Panc1 (cell line): ENCODE data around the gene DENND10. TPM values are rescaled to one million over a fixed set of nuclear protein-coding genes. Genes with fewer than 3 reads are reported as not detected.

ENCODE experiments used
- ATAC-seq: fragments of 200-7000 bp; cut with Tn5 transposase; 2 replicates; pipeline ENCODE4 v1.9.1; 2020; ENCODE audit warnings: mild to moderate bottlenecking, moderate library complexity
- BruUV-seq: library from RNA; stranded (reverse); fragments of 400-500 nt; replicated peaks from 2 replicates; lab custom pipeline; 2021; lab: Mats Ljungman, UMichigan
- CTCF ChIA-PET: fragments of 300-600 bp; sonication (Branson Sonifier 250); formaldehyde crosslinking; loops from one replicate; lab custom pipeline; 2022; ENCODE audit warnings: antibody characterized with exemption; lab: Charles Lee
- POLR2A ChIA-PET: fragments of 300-600 bp; sonication (Branson Sonifier 250); formaldehyde crosslinking; loops from one replicate; lab custom pipeline; 2022; ENCODE audit warnings: antibody characterized with exemption; lab: Charles Lee
- DNase-seq: peaks from one replicate; pipeline ENCODE4 v3.0.0-alpha.2; 2010; ENCODE audit warnings: low read depth, low spot score
- H3K27ac ChIP-seq: 2 replicates; pipeline ENCODE4 v1.5.1; 2011; ENCODE audit warnings: mild to moderate bottlenecking, low read length, inconsistent platforms
- H3K27me3 ChIP-seq: fragments of 200-500 bp; sonication (Bioruptor generic); 2 replicates; pipeline ENCODE4 v1.6.0; 2014; ENCODE audit warnings: low read length, inconsistent platforms; ENCODE audit not compliant: control insufficient read depth, insufficient read depth
- H3K36me3 ChIP-seq: fragments of 200-500 bp; sonication (Bioruptor generic); 2 replicates; pipeline ENCODE4 v1.5.1; 2014; ENCODE audit warnings: inconsistent platforms, mild to moderate bottlenecking, low read length, moderate library complexity; ENCODE audit not compliant: control insufficient read depth, insufficient read depth
- H3K4me1 ChIP-seq: 2 replicates; pipeline ENCODE4 v1.5.1; 2011; ENCODE audit warnings: inconsistent platforms, mild to moderate bottlenecking, low read length, moderate library complexity; ENCODE audit not compliant: control insufficient read depth, insufficient read depth
- H3K4me3 ChIP-seq, 2 experiments: 2 replicates each; pipeline ENCODE4 v1.5.1; 2011 to 2012; ENCODE audit warnings: low read depth in 2 of 2, low read length in 2 of 2, mild to moderate bottlenecking in 2 of 2, inconsistent platforms in 1 of 2, moderate library complexity in 1 of 2
- H3K9me3 ChIP-seq: fragments of 200-500 bp; sonication (Bioruptor generic); 2 replicates; pipeline ENCODE4 v1.5.1; 2014; ENCODE audit warnings: low read depth, mild to moderate bottlenecking, inconsistent platforms, low read length, moderate library complexity; ENCODE audit not compliant: control insufficient read depth, insufficient read depth
- POLR2AphosphoS5 ChIP-seq: IDR thresholded peaks from 2 replicates; pipeline ENCODE4 v1.6.1; 2012; ENCODE audit warnings: mild to moderate bottlenecking, low read depth, low read length, moderate library complexity
- SIN3A ChIP-seq: IDR thresholded peaks from 2 replicates; pipeline ENCODE4 v1.6.1; 2012; ENCODE audit warnings: low read depth, mild to moderate bottlenecking, low read length, moderate library complexity, borderline replicate concordance; ENCODE audit not compliant: insufficient read depth
- TCF7L2 ChIP-seq: IDR thresholded peaks from 2 replicates; pipeline ENCODE4 v1.6.1; 2011; ENCODE audit warnings: mild to moderate bottlenecking, low read depth, low read length, inconsistent platforms
- in situ Hi-C: cut with HindIII; loops from 2 replicates; pipeline ENCODE4 v1.10.0; 2016; ENCODE audit warnings: low sequenced_read_pairs, low pct_unique_long_range_greater_than_20kb
- intact Hi-C: fragments of 100-400 bp; cut with micrococcal nuclease; formaldehyde crosslinking; loops from one replicate; pipeline ENCODE4 v1.10.0; 2022; ENCODE audit not compliant: unreplicated experiment
- total RNA-seq: library from RNA; stranded (reverse); gene quantifications from one replicate; pipeline ENCODE4 v1.2.1, GENCODE V29; 2021; ENCODE audit not compliant: unreplicated experiment
- TF ChIP-seq, protein P1 (sequence below): fragments of 450-650 bp; IDR thresholded peaks from 2 replicates; pipeline ENCODE4 v1.5.1; 2017; ENCODE audit warnings: mild to moderate bottlenecking
- TF ChIP-seq, protein P2 (sequence below), 2 experiments: IDR thresholded peaks; 2 replicates each; pipeline ENCODE4 v1.6.1; 2011 to 2012; ENCODE audit warnings: low read depth in 2 of 2, control low read depth in 1 of 2, low read length in 1 of 2, mild to moderate bottlenecking in 1 of 2, moderate library complexity in 1 of 2; ENCODE audit not compliant: insufficient read depth in 1 of 2

Gene DENND10
- total RNA-seq, 1 experiment from 2014 or later: 72.8 TPM

DNA sequence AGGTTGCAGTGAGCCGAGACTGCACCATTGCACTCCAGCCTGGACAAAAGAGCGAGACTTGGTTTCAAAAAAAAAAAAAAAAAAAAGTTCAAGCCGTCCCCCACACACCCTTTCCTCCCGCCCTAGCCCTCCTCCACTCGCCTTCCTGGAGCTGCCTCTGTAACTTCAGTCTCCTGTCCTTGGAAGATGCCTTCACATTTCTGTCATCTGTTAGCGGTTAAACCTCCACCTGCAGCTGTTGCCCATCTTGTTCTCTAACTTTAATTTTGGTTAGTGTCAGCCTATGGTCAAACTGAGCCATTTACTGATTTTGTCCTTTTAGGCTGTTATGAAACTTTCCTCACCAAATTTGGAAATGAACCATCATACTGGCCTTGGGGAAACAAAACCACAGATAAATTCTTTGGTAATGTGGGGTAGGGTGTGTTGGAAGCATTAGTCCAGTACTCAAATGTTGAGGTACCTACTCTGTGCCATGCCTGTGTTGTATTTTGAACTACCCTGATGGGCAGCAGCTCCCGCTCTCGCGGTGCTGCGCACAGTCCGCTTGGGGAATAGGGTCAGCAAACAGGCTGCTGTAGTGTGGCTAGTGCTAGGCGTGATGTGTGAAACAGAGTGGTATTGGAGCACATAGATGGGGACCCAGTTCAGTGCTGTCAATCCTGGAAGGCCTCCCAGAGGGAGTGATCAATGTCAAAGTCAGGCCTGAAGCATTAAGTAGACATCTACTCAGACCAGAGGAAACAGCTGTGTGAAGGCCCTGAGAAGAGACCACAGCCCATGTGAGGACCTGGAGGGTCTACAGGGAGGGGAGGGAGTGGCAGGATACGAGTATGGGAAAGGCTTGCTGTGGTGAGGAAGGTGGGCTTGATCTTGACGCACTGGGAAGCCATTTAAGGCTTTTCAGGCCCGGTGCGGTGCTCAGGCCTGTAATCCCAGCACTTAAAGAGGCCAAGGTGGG is 34.7 kb downstream of the DENND10 start:
- ATAC-seq: peak; percentile 15; the same call in 1 of the 2 replicates
- Histone ChIP-seq H3K36me3 (no peaks in the 10 kb centered on the region), H3K27me3 (no peaks in the 10 kb centered on the region), H3K4me1 (no peaks in the 10 kb centered on the region), H3K9me3 (no peaks in the 10 kb centered on the region), H3K27ac (no peak overlapping the region), H3K4me3 (no peak overlapping the region)
- no peak for DNase-seq
- intact Hi-C loops (no loop called here), in situ Hi-C loops (no loop called here)
- no TSS peak for BruUV-seq
- CTCF ChIA-PET: interaction anchor here (0.7 kb wide), 1 partner anchor 470 kb away, joined by 10 read pairs; no protein-coding TSS in a partner anchor
- POLR2A ChIA-PET: no interaction called here
- TF ChIP-seq SIN3A (no peak), POLR2AphosphoS5 (0 out of 2 replicates have a peak, but pooled peaks have one; percentile 0)
- TF ChIP-seq, protein P1, sequence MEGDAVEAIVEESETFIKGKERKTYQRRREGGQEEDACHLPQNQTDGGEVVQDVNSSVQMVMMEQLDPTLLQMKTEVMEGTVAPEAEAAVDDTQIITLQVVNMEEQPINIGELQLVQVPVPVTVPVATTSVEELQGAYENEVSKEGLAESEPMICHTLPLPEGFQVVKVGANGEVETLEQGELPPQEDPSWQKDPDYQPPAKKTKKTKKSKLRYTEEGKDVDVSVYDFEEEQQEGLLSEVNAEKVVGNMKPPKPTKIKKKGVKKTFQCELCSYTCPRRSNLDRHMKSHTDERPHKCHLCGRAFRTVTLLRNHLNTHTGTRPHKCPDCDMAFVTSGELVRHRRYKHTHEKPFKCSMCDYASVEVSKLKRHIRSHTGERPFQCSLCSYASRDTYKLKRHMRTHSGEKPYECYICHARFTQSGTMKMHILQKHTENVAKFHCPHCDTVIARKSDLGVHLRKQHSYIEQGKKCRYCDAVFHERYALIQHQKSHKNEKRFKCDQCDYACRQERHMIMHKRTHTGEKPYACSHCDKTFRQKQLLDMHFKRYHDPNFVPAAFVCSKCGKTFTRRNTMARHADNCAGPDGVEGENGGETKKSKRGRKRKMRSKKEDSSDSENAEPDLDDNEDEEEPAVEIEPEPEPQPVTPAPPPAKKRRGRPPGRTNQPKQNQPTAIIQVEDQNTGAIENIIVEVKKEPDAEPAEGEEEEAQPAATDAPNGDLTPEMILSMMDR: no peak
- TF ChIP-seq, protein P2, sequence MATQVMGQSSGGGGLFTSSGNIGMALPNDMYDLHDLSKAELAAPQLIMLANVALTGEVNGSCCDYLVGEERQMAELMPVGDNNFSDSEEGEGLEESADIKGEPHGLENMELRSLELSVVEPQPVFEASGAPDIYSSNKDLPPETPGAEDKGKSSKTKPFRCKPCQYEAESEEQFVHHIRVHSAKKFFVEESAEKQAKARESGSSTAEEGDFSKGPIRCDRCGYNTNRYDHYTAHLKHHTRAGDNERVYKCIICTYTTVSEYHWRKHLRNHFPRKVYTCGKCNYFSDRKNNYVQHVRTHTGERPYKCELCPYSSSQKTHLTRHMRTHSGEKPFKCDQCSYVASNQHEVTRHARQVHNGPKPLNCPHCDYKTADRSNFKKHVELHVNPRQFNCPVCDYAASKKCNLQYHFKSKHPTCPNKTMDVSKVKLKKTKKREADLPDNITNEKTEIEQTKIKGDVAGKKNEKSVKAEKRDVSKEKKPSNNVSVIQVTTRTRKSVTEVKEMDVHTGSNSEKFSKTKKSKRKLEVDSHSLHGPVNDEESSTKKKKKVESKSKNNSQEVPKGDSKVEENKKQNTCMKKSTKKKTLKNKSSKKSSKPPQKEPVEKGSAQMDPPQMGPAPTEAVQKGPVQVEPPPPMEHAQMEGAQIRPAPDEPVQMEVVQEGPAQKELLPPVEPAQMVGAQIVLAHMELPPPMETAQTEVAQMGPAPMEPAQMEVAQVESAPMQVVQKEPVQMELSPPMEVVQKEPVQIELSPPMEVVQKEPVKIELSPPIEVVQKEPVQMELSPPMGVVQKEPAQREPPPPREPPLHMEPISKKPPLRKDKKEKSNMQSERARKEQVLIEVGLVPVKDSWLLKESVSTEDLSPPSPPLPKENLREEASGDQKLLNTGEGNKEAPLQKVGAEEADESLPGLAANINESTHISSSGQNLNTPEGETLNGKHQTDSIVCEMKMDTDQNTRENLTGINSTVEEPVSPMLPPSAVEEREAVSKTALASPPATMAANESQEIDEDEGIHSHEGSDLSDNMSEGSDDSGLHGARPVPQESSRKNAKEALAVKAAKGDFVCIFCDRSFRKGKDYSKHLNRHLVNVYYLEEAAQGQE (IDR thresholded peaks at IDR 0.05; ENCODE audit: insufficient read depth in 1 of 2, low read depth in 2 of 2, low read length in 1 of 2): no peak

DNA sequence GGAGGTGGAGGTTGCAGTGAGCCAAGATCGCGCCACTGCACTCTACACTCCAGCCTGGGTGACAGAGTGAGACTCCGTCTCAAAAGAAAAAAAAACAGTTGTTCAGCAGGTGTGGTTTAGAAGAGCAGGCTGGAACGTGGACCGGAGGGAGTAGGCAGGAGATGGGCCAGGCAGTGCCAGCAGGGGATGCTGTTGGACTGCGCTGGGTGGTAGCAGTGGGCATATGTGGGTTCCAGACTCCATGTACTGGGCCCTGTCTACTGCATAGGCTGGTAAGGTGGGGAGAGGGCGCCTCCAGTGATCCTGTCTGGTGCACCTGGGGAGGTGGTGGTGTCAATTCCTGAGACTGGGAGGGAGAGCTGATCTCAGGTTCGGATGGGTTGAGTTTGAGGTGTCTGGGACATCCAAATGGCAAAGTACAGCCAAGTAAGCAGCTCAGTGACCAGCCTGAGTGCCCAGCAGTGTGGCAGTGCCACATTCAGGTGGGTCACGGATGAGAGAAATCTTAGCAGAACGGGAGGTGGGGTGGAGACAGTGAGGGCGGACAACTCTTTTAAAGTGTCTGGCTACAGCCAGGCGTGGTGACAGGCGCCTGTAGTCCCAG is 35.7 kb downstream of the DENND10 start:
- no TSS peak for BruUV-seq
- POLR2A ChIA-PET: no interaction called here
- in situ Hi-C loops: no loop called here
- Histone ChIP-seq H3K36me3 (no peaks in the 10 kb centered on the region), H3K9me3 (no peaks in the 10 kb centered on the region), H3K27ac (no peak overlapping the region), H3K27me3 (no peaks in the 10 kb centered on the region), H3K4me1 (no peaks in the 10 kb centered on the region), H3K4me3 (no peak overlapping the region)
- intact Hi-C loops: no loop called here
- CTCF ChIA-PET: interaction anchor here (0.6 to 1.2 kb wide), 2 partner anchors 64 to 350 kb away, joined by 3 to 4 read pairs; no protein-coding TSS in a partner anchor
- ATAC-seq (peak; percentile 89), DNase-seq (peak; percentile 35)
- no peak for TF ChIP-seq TCF7L2
- no peak for TF ChIP-seq SIN3A
- TF ChIP-seq POLR2AphosphoS5: peak; percentile 23; the same call in 1 of the 2 replicates
- TF ChIP-seq, protein P1: peak; percentile 93
- TF ChIP-seq, protein P2 (IDR thresholded peaks at IDR 0.05; ENCODE audit: insufficient read depth in 1 of 2, low read depth in 2 of 2, low read length in 1 of 2): no peak
